HepG2 (cell line): ENCODE data around the gene SLC8A2. TPM values are rescaled to one million over a fixed set of nuclear protein-coding genes. Genes with fewer than 3 reads are reported as not detected.

ENCODE experiments used
- ARID3A ChIP-seq: IDR thresholded peaks from 2 replicates; pipeline ENCODE4 v1.6.1; 2012; ENCODE audit warnings: low read depth, low read length, improper control_type of control experiment
- CREB3 ChIP-seq: sonication (generic); formaldehyde crosslinking; IDR thresholded peaks from 2 replicates; pipeline ENCODE4 v1.5.0; 2020; ENCODE audit warnings: missing genetic modification reagents
- EED ChIP-seq: sonication (generic); formaldehyde crosslinking; IDR thresholded peaks from 2 replicates; pipeline ENCODE4 v1.5.0; 2020; ENCODE audit warnings: mild to moderate bottlenecking, missing genetic modification reagents
- FOXJ3 ChIP-seq: sonication (generic); formaldehyde crosslinking; IDR thresholded peaks from 2 replicates; pipeline ENCODE4 v1.4.0; 2020; ENCODE audit warnings: missing genetic modification reagents, mild to moderate bottlenecking, borderline replicate concordance
- IRF2 ChIP-seq: IDR thresholded peaks from 2 replicates; pipeline ENCODE4 v1.6.1; 2018; ENCODE audit warnings: missing genetic modification reagents, missing compliant biosample characterization
- MEF2D ChIP-seq: sonication (generic); formaldehyde crosslinking; IDR thresholded peaks from 2 replicates; pipeline ENCODE4 v1.5.1; 2020; ENCODE audit warnings: mild to moderate bottlenecking, missing genetic modification reagents
- PAWR ChIP-seq: sonication (generic); formaldehyde crosslinking; IDR thresholded peaks from 2 replicates; pipeline ENCODE4 v1.4.0; 2020; ENCODE audit warnings: missing genetic modification reagents, mild to moderate bottlenecking, borderline replicate concordance
- SOX13 ChIP-seq, 3 experiments: fragments of 450-650 bp in 1 of 3; sonication (generic) in 1 of 3; formaldehyde crosslinking in 1 of 3; IDR thresholded peaks in 2 of 3; conservative IDR thresholded peaks in 1 of 3; 2 replicates each; pipeline versions ENCODE4 v1.5.0 to v1.6.1; 2016 to 2020; ENCODE audit warnings: antibody characterized with exemption in 1 of 3, mild to moderate bottlenecking in 1 of 3, missing compliant biosample characterization in 1 of 3, missing genetic modification reagents in 1 of 3, moderate library complexity in 1 of 3
- SP1 ChIP-seq, 2 experiments: fragments of 450-650 bp in 1 of 2; sonication (generic) in 1 of 2; formaldehyde crosslinking in 1 of 2; IDR thresholded peaks; 2 replicates each; pipeline versions ENCODE4 v1.4.0 to v1.6.1; 2016 to 2020; ENCODE audit warnings: missing genetic modification reagents in 1 of 2
- SP140L ChIP-seq: sonication (generic); formaldehyde crosslinking; IDR thresholded peaks from 2 replicates; pipeline ENCODE4 v1.4.0; 2020; ENCODE audit warnings: missing genetic modification reagents, borderline replicate concordance
- TRIM24 ChIP-seq: sonication (generic); formaldehyde crosslinking; IDR thresholded peaks from 2 replicates; pipeline ENCODE4 v1.8.0; 2022; ENCODE audit warnings: mild to moderate bottlenecking, missing genetic modification reagents
- U2AF2 ChIP-seq: fragments of 200-400 bp; formaldehyde crosslinking; IDR thresholded peaks from 2 replicates; pipeline ENCODE4 v1.6.1; 2017; ENCODE audit warnings: low read depth, mild to moderate bottlenecking, low read length
- ZBTB43 ChIP-seq: sonication (generic); formaldehyde crosslinking; conservative IDR thresholded peaks from 2 replicates; pipeline ENCODE4 v1.4.0; 2020; ENCODE audit warnings: missing genetic modification reagents
- ZFP90 ChIP-seq: sonication (generic); formaldehyde crosslinking; IDR thresholded peaks from 2 replicates; pipeline ENCODE4 v1.8.0; 2022; ENCODE audit warnings: missing genetic modification reagents, mild to moderate bottlenecking, inconsistent platforms, borderline replicate concordance
- ZHX1 ChIP-seq: sonication (generic); formaldehyde crosslinking; IDR thresholded peaks from 2 replicates; pipeline ENCODE4 v1.8.1; 2022; ENCODE audit warnings: low read depth, mild to moderate bottlenecking, missing genetic modification reagents
- ZKSCAN1 ChIP-seq: fragments of 150-350 bp; IDR thresholded peaks from 2 replicates; pipeline ENCODE4 v1.6.1; 2014; ENCODE audit warnings: low read length
- ZMYM3 ChIP-seq: sonication (generic); formaldehyde crosslinking; IDR thresholded peaks from 2 replicates; pipeline ENCODE4 v1.5.1; 2020; ENCODE audit warnings: mild to moderate bottlenecking, missing genetic modification reagents
- ZNF263 ChIP-seq: sonication (generic); formaldehyde crosslinking; IDR thresholded peaks from 2 replicates; pipeline ENCODE4 v1.4.0; 2020; ENCODE audit warnings: missing genetic modification reagents
- ZNF3 ChIP-seq: IDR thresholded peaks from 2 replicates; pipeline ENCODE4 v1.7.0; 2017; ENCODE audit warnings: inconsistent platforms
- ZNF746 ChIP-seq: sonication (generic); formaldehyde crosslinking; IDR thresholded peaks from 2 replicates; pipeline ENCODE4 v1.8.0; 2022; ENCODE audit warnings: mild to moderate bottlenecking, missing genetic modification reagents
- ZNF775 ChIP-seq: sonication (generic); formaldehyde crosslinking; IDR thresholded peaks from 2 replicates; pipeline ENCODE4 v1.4.0; 2020; ENCODE audit warnings: missing genetic modification reagents, mild to moderate bottlenecking, moderate library complexity, borderline replicate concordance
- ZNF816 ChIP-seq: sonication (generic); formaldehyde crosslinking; IDR thresholded peaks from 2 replicates; pipeline ENCODE4 v1.8.0; 2022; ENCODE audit warnings: missing genetic modification reagents, mild to moderate bottlenecking, borderline replicate concordance
- polyA plus RNA-seq, 8 experiments: library from polyadenylated mRNA; depleted of rRNA in 3 of 8; stranded (reverse) in 7 of 8; unstranded in 1 of 8; fragments of >200 nt; fragmentation: Illumina TruSeq in 4 of 8; extraction: Trizol in 4 of 8; gene quantifications; 2 replicates each; pipeline versions ENCODE4 v1.2.1 to v1.2.3, GENCODE V29; 2011 to 2016; ENCODE audit warnings: low read depth in 4 of 8, missing spikeins in 1 of 8, mixed read lengths in 1 of 8; ENCODE audit not compliant: insufficient read depth in 1 of 8
- total RNA-seq, 5 experiments: library from RNA; depleted of rRNA; stranded (reverse); fragments of >200 nt; fragmentation: Illumina TruSeq; extraction: Trizol; gene quantifications; 2 replicates each; pipeline ENCODE4 v1.2.3, GENCODE V29; 2016; ENCODE audit warnings: low read depth in 1 of 5

SLC8A2 gene
- total and polyA plus RNA-seq, 2 of the 13 experiments (the other 11 are each of a cell fraction or from before 2014, with no cell fraction given), result 0.02 TPM; not detected in 1

GRCh38 chr19:47430041-47430802 is 41.5 kb downstream of the SLC8A2 start (continued):
- TF ChIP-seq SP1 (IDR thresholded peaks at IDR 0.05) (no peak), SP1 (CRISPR knock-in tag; IDR thresholded peaks at IDR 0.05) (0 out of 2 replicates have a peak, but pooled peaks have one; percentile 41), PAWR (no peak), FOXJ3 (no peak), ZBTB43 (peak; percentile 63; the same call in 1 of the 2 replicates), ARID3A (no peak), IRF2 (CRISPR knock-in tag) (0 out of 2 replicates have a peak, but pooled peaks have one; percentile 60), ZMYM3 (no peak; the same call in 1 of the 2 replicates), EED (CRISPR knock-in tag) (no peak; the same call in 1 of the 2 replicates), ZFP90 (CRISPR knock-in tag) (no peak), CREB3 (CRISPR knock-in tag) (no peak), ZNF816 (no peak), ZNF746 (CRISPR knock-in tag) (0 out of 2 replicates have a peak, but pooled peaks have one; percentile 32), TRIM24 (CRISPR knock-in tag) (no peak), SP140L (CRISPR knock-in tag) (no peak), ZKSCAN1 (no peak), SOX13 (IDR thresholded peaks at IDR 0.05) (no peak), SOX13 (CRISPR knock-in tag; conservative IDR thresholded peaks at IDR 0.05 in 1 of 2, IDR thresholded peaks at IDR 0.05 in 1 of 2) (no peak), ZNF263 (CRISPR knock-in tag) (0 out of 2 replicates have a peak, but pooled peaks have one; percentile 15), ZNF775 (CRISPR knock-in tag) (no peak), ZNF3 (CRISPR knock-in tag) (no peak), U2AF2 (no peak), ZHX1 (CRISPR knock-in tag) (no peak), MEF2D (no peak)
